ENCODE results near the gene STRBP. TPM values are rescaled to one million over a fixed set of nuclear protein-coding genes. Genes with fewer than 3 reads are reported as not detected.

The STRBP gene
- total and polyA plus RNA-seq, 12 donors = 10.5 to 22.2 (median 13.8) TPM

GRCh38 chr9:123131258-123131657 is 137.1 kb downstream of the STRBP start:
- TF ChIP-seq CTCF (IDR thresholded peaks at IDR 0.05) = no peak
- intact Hi-C loops (cut with DNase I) = no loop called here

GRCh38 chr9:123129423-123129822 is 139.0 kb downstream of the STRBP start:
- DNase-seq (no peak), ATAC-seq (no peak)
- Histone ChIP-seq H3K4me1 (no peaks in the 10 kb centered on the region), H3K9me3 (no peaks in the 10 kb centered on the region), H3K4me3 (no peak overlapping the region), H3K27me3 (no peaks in the 10 kb centered on the region), H3K27ac (no peak overlapping the region), H3K36me3 (peaks cover 0 to 48% (median 3%) of the 10 kb centered on the region in 9 donors)
- no peak for TF ChIP-seq CTCF (IDR thresholded peaks at IDR 0.05)
- intact Hi-C loops (cut with DNase I) = no loop called here
- 96% methylated on average over 1 of the region's 1 CpG for WGBS, 2 donors

More at GRCh38 chr9:123131258-123131657, 137.1 kb downstream of the STRBP start:
- H3K36me3 ChIP-seq = peaks cover 0 to 61% (median 3%) of the 10 kb centered on the region in 9 donors
- WGBS, 2 donors = 69 to 71% methylated on average over 1 of the region's 1 CpG
- no peaks in the 10 kb centered on the region for H3K9me3 ChIP-seq
- no peaks in the 10 kb centered on the region for H3K4me1 ChIP-seq
- no peaks in the 10 kb centered on the region for H3K27me3 ChIP-seq
- no peak overlapping the region for H3K27ac ChIP-seq
- DNase-seq (no peak), ATAC-seq (no peak)
- no peak overlapping the region for H3K4me3 ChIP-seq

GRCh38 chr9:123128591-123128990 is 139.8 kb downstream of the STRBP start:
- Histone ChIP-seq H3K4me1 (no peaks in the 10 kb centered on the region), H3K27me3 (no peaks in the 10 kb centered on the region), H3K4me3 (no peak overlapping the region), H3K36me3 (peaks cover 0 to 55% (median 3%) of the 10 kb centered on the region in 9 donors), H3K27ac (no peak overlapping the region), H3K9me3 (no peaks in the 10 kb centered on the region)
- ATAC-seq (no peak), DNase-seq (no peak)
- intact Hi-C loops (cut with DNase I) = no loop called here
- TF ChIP-seq CTCF (IDR thresholded peaks at IDR 0.05) = no peak
- 94 to 96% methylated on average over 4 of the region's 4 CpGs for WGBS, 2 donors

- no peaks in the 10 kb centered on the region for H3K27me3 ChIP-seq
- no peak overlapping the region for H3K4me3 ChIP-seq
- intact Hi-C loops (cut with DNase I) = no loop called here
- no peak for TF ChIP-seq CTCF (IDR thresholded peaks at IDR 0.05)
- ATAC-seq = no peak
- no peaks in the 10 kb centered on the region for H3K4me1 ChIP-seq
- no peak overlapping the region for H3K27ac ChIP-seq
- peaks cover 0 to 49% (median 3%) of the 10 kb centered on the region in 9 donors for H3K36me3 ChIP-seq
- 95% methylated on average over 3 of the region's 3 CpGs for WGBS, 2 donors
- H3K9me3 ChIP-seq = no peaks in the 10 kb centered on the region
- no peak for DNase-seq
These were observed 140.8 kb downstream of the STRBP start for GRCh38 chr9:123127512-123128075.

All from heart right ventricle (tissue), 16 donors.